HepG2 (cell line): Measurements from ENCODE around the gene KCNAB2. TPM values are rescaled to one million over a fixed set of nuclear protein-coding genes. Genes with fewer than 3 reads are reported as not detected.

Experiments
- CBX2 ChIP-seq, 2 experiments: fragments of 200-600 bp in 1 of 2; sonication (generic); formaldehyde crosslinking in 1 of 2; IDR thresholded peaks; 2 replicates each; pipeline versions ENCODE4 v1.7.0 to v1.8.1; 2018 to 2022; ENCODE audit warnings: low read depth in 2 of 2, low read length in 1 of 2, mild to moderate bottlenecking in 1 of 2, missing genetic modification reagents in 1 of 2
- CENPT ChIP-seq: sonication (generic); formaldehyde crosslinking; IDR thresholded peaks from 2 replicates; pipeline ENCODE4 v1.8.0; 2022; ENCODE audit warnings: low read depth, mild to moderate bottlenecking, moderate library complexity, missing genetic modification reagents
- CREB3 ChIP-seq: sonication (generic); formaldehyde crosslinking; IDR thresholded peaks from 2 replicates; pipeline ENCODE4 v1.5.0; 2020; ENCODE audit warnings: missing genetic modification reagents
- EEA1 ChIP-seq: sonication (generic); formaldehyde crosslinking; IDR thresholded peaks from 2 replicates; pipeline ENCODE4 v1.5.1; 2020; ENCODE audit warnings: mild to moderate bottlenecking, missing genetic modification reagents, borderline replicate concordance
- EHMT2 ChIP-seq: fragments of 200-600 bp; sonication (generic); IDR thresholded peaks from 2 replicates; pipeline ENCODE4 v1.7.0; 2017; ENCODE audit warnings: antibody characterized with exemption, low read depth, low read length, borderline replicate concordance
- FOSL1 ChIP-seq: sonication (generic); formaldehyde crosslinking; IDR thresholded peaks from 2 replicates; pipeline ENCODE4 v1.9.0; 2021; ENCODE audit warnings: missing genetic modification reagents, borderline replicate concordance
- KLF11 ChIP-seq: IDR thresholded peaks from 2 replicates; pipeline ENCODE4 v1.6.1; 2016; ENCODE audit warnings: missing compliant biosample characterization
- MIXL1 ChIP-seq: IDR thresholded peaks from 2 replicates; pipeline ENCODE4 v1.6.1; 2016
- MXI1 ChIP-seq: IDR thresholded peaks from 3 replicates; pipeline ENCODE4 v1.6.1; 2012; ENCODE audit warnings: low read depth, low read length, inconsistent platforms, borderline replicate concordance
- MYPOP ChIP-seq: sonication (generic); formaldehyde crosslinking; IDR thresholded peaks from 2 replicates; pipeline ENCODE4 v1.8.1; 2023; ENCODE audit warnings: mild to moderate bottlenecking, moderate library complexity, missing genetic modification reagents
- NBN ChIP-seq: fragments of 450-650 bp; conservative IDR thresholded peaks from 2 replicates; pipeline ENCODE4 v1.6.1; 2017
- PAWR ChIP-seq: sonication (generic); formaldehyde crosslinking; IDR thresholded peaks from 2 replicates; pipeline ENCODE4 v1.4.0; 2020; ENCODE audit warnings: missing genetic modification reagents, mild to moderate bottlenecking, borderline replicate concordance
- RNF2 ChIP-seq: fragments of 450-650 bp; conservative IDR thresholded peaks from 2 replicates; pipeline ENCODE4 v1.6.1; 2016; ENCODE audit warnings: low read depth
- SOX5 ChIP-seq: IDR thresholded peaks from 2 replicates; pipeline ENCODE4 v1.6.1; 2016; ENCODE audit warnings: borderline replicate concordance
- SRSF4 ChIP-seq: fragments of 200-400 bp; formaldehyde crosslinking; IDR thresholded peaks from one replicate; pipeline ENCODE4 v1.6.1; 2018; ENCODE audit warnings: mild to moderate bottlenecking, low read depth, low read length, moderate library complexity; ENCODE audit not compliant: poor library complexity, severe bottlenecking
- THAP11 ChIP-seq: IDR thresholded peaks from 2 replicates; pipeline ENCODE4 v1.6.1; 2016; ENCODE audit warnings: missing biosample characterization, missing genetic modification reagents
- ZBTB33 ChIP-seq: sonication (generic); formaldehyde crosslinking; IDR thresholded peaks from 2 replicates; pipeline ENCODE4 v1.4.0; 2020; ENCODE audit warnings: missing genetic modification reagents
- ZNF136 ChIP-seq: sonication (generic); formaldehyde crosslinking; IDR thresholded peaks from 2 replicates; pipeline ENCODE4 v1.8.1; 2022; ENCODE audit warnings: low read depth, mild to moderate bottlenecking, moderate library complexity, missing genetic modification reagents
- ZNF329 ChIP-seq: sonication (generic); formaldehyde crosslinking; IDR thresholded peaks from 2 replicates; pipeline ENCODE4 v1.9.0; 2021; ENCODE audit warnings: low read depth, mild to moderate bottlenecking, missing genetic modification reagents
- ZNF563 ChIP-seq: sonication (generic); formaldehyde crosslinking; IDR thresholded peaks from 2 replicates; pipeline ENCODE4 v1.8.0; 2022; ENCODE audit warnings: mild to moderate bottlenecking, moderate library complexity, missing genetic modification reagents
- ZNF576 ChIP-seq: sonication (generic); formaldehyde crosslinking; IDR thresholded peaks from 2 replicates; pipeline ENCODE4 v1.4.0; 2020; ENCODE audit warnings: mild to moderate bottlenecking, missing genetic modification reagents
- ZNF672 ChIP-seq: sonication (generic); formaldehyde crosslinking; IDR thresholded peaks from 2 replicates; pipeline ENCODE4 v1.8.1; 2022; ENCODE audit warnings: missing genetic modification reagents
- ZNF839 ChIP-seq: sonication (generic); formaldehyde crosslinking; IDR thresholded peaks from 2 replicates; pipeline ENCODE4 v1.4.0; 2020; ENCODE audit warnings: missing genetic modification reagents, mild to moderate bottlenecking, borderline replicate concordance
- polyA plus RNA-seq, 8 experiments: library from polyadenylated mRNA; depleted of rRNA in 3 of 8; stranded (reverse) in 7 of 8; unstranded in 1 of 8; fragments of >200 nt; fragmentation: Illumina TruSeq in 4 of 8; extraction: Trizol in 4 of 8; gene quantifications; 2 replicates each; pipeline versions ENCODE4 v1.2.1 to v1.2.3, GENCODE V29; 2011 to 2016; ENCODE audit warnings: low read depth in 4 of 8, missing spikeins in 1 of 8, mixed read lengths in 1 of 8; ENCODE audit not compliant: insufficient read depth in 1 of 8
- total RNA-seq, 5 experiments: library from RNA; depleted of rRNA; stranded (reverse); fragments of >200 nt; fragmentation: Illumina TruSeq; extraction: Trizol; gene quantifications; 2 replicates each; pipeline ENCODE4 v1.2.3, GENCODE V29; 2016; ENCODE audit warnings: low read depth in 1 of 5
- TF ChIP-seq, protein P1 (sequence below): sonication (generic); formaldehyde crosslinking; IDR thresholded peaks from 2 replicates; pipeline ENCODE4 v1.8.0; 2023; ENCODE audit warnings: mild to moderate bottlenecking, missing genetic modification reagents
- TF ChIP-seq, protein P2 (sequence below): sonication (generic); formaldehyde crosslinking; IDR thresholded peaks from 2 replicates; pipeline ENCODE4 v1.4.0; 2020; ENCODE audit warnings: low read depth, mild to moderate bottlenecking, missing genetic modification reagents

The KCNAB2 gene
- total and polyA plus RNA-seq, 2 of the 13 experiments (the other 11 are each of a cell fraction or from before 2014, with no cell fraction given) = 6.2 to 8.8 TPM

GRCh38 chr1:6052543-6053205 lies 7.0 kb downstream of the KCNAB2 start (continued):
- TF ChIP-seq SRSF4 = no peak
- TF ChIP-seq, protein P1, sequence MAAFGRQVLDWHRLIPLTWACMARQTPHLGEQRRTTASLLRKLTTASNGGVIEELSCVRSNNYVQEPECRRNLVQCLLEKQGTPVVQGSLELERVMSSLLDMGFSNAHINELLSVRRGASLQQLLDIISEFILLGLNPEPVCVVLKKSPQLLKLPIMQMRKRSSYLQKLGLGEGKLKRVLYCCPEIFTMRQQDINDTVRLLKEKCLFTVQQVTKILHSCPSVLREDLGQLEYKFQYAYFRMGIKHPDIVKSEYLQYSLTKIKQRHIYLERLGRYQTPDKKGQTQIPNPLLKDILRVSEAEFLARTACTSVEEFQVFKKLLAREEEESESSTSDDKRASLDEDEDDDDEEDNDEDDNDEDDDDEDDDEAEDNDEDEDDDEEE (CRISPR knock-in tag) = no peak
- no peak for TF ChIP-seq ZNF136 (CRISPR knock-in tag)
- TF ChIP-seq FOSL1 (CRISPR knock-in tag) = no peak
- TF ChIP-seq MYPOP (CRISPR knock-in tag) = peak; percentile 56; the same call in 1 of the 2 replicates
- no peak for TF ChIP-seq ZNF839
- TF ChIP-seq ZBTB33 (CRISPR knock-in tag) = no peak
- TF ChIP-seq CENPT (CRISPR knock-in tag) = no peak
- no peak for TF ChIP-seq ZNF563
- TF ChIP-seq RNF2 = no peak
- TF ChIP-seq CBX2 (IDR thresholded peaks at IDR 0.05; ENCODE audit: low read depth, low read length) = no peak
- no peak for TF ChIP-seq CBX2 (CRISPR knock-in tag; IDR thresholded peaks at IDR 0.05; ENCODE audit: low read depth)
- TF ChIP-seq NBN = no peak
- TF ChIP-seq ZNF329 (CRISPR knock-in tag) = no peak
- TF ChIP-seq, protein P2, sequence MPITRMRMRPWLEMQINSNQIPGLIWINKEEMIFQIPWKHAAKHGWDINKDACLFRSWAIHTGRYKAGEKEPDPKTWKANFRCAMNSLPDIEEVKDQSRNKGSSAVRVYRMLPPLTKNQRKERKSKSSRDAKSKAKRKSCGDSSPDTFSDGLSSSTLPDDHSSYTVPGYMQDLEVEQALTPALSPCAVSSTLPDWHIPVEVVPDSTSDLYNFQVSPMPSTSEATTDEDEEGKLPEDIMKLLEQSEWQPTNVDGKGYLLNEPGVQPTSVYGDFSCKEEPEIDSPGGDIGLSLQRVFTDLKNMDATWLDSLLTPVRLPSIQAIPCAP (CRISPR knock-in tag) = no peak
- peak; percentile 98 for TF ChIP-seq EHMT2
- peak; percentile 49; the same call in 1 of the 2 replicates for TF ChIP-seq EEA1 (CRISPR knock-in tag)
- TF ChIP-seq SOX5 = no peak
- TF ChIP-seq PAWR (CRISPR knock-in tag) = no peak
- no peak for TF ChIP-seq ZNF576 (CRISPR knock-in tag)
- TF ChIP-seq KLF11 = peak; percentile 77; the same call in 1 of the 2 replicates
- no peak for TF ChIP-seq MXI1
- peak; percentile 24; the same call in 1 of the 2 replicates for TF ChIP-seq MIXL1 (CRISPR knock-in tag)
- TF ChIP-seq ZNF672 (CRISPR knock-in tag) = no peak
- peak; percentile 82; the same call in 1 of the 2 replicates for TF ChIP-seq CREB3 (CRISPR knock-in tag)
- TF ChIP-seq THAP11 (CRISPR knock-in tag) = no peak
